HepG2 (cell line): Measurements from ENCODE around the gene WSB1.

Experiments used
- E2F1 ChIP-seq: sonication (generic); formaldehyde crosslinking; IDR thresholded peaks from 2 replicates; pipeline ENCODE4 v1.5.0; 2020; ENCODE audit warnings: missing genetic modification reagents
- MXD4 ChIP-seq: IDR thresholded peaks from 2 replicates; pipeline ENCODE4 v1.6.1; 2016; ENCODE audit warnings: mild to moderate bottlenecking, missing biosample characterization, missing genetic modification reagents
- RFX5 ChIP-seq: IDR thresholded peaks from 2 replicates; pipeline ENCODE4 v1.6.1; 2011; ENCODE audit warnings: low read depth, low read length, improper control_type of control experiment
- TCF12 ChIP-seq, 2 experiments: fragments of 450-650 bp in 1 of 2; sonication (generic) in 1 of 2; formaldehyde crosslinking in 1 of 2; IDR thresholded peaks; 2 replicates each; pipeline versions ENCODE4 v1.6.1 to v1.8.0; 2017 to 2022; ENCODE audit warnings: antibody characterized with exemption in 1 of 2, mild to moderate bottlenecking in 1 of 2, missing genetic modification reagents in 1 of 2, moderate library complexity in 1 of 2
- ZNF326 ChIP-seq: sonication (generic); formaldehyde crosslinking; IDR thresholded peaks from 2 replicates; pipeline ENCODE4 v1.4.0; 2020; ENCODE audit warnings: missing genetic modification reagents, borderline replicate concordance

- no peak for TF ChIP-seq MXD4 (CRISPR knock-in tag)
- TF ChIP-seq ZNF326 (CRISPR knock-in tag) = no peak
- TF ChIP-seq TCF12 (IDR thresholded peaks at IDR 0.05) = no peak
- no peak for TF ChIP-seq TCF12 (CRISPR knock-in tag; IDR thresholded peaks at IDR 0.05)
- no peak for TF ChIP-seq E2F1
- no peak for TF ChIP-seq RFX5
These were observed 38.1 kb downstream of the WSB1 start for GRCh38 chr17:27332047-27332393.
